Naive thymus-derived CD4-positive, alpha-beta T cell (primary cell): ENCODE measurements around the gene TM4SF4. TPM values are rescaled to one million over a fixed set of nuclear protein-coding genes. Genes with fewer than 3 reads are reported as not detected.

Experiments
- ATAC-seq: fragments of 150-1000 bp; cut with Tn5 transposase; 2 replicates; pipeline ENCODE4 v1.10.0; 2021; ENCODE audit warnings: mild to moderate bottlenecking, moderate library complexity
- CTCF ChIA-PET: fragments of 350-600 bp; sonication (Branson Sonifier 250); formaldehyde crosslinking; loops from one replicate; lab custom pipeline; 2021; ENCODE audit warnings: antibody characterized with exemption; lab: Charles Lee
- POLR2A ChIA-PET: fragments of 350-600 bp; sonication (Branson Sonifier 250); formaldehyde crosslinking; loops from one replicate; lab custom pipeline; 2021; ENCODE audit warnings: antibody characterized with exemption, inconsistent platforms; lab: Charles Lee
- DNase-seq, 9 donors: peaks; one replicate each; pipeline versions ENCODE4 v3.0.0 to v3.0.0-alpha.2; 2020 to 2022; ENCODE audit warnings: mixed read lengths in 1 of 9
- H3K27ac ChIP-seq: one replicate; pipeline ENCODE4 v1.7.0; 2013; ENCODE audit warnings: mild to moderate bottlenecking, low read depth, low read length, moderate library complexity
- H3K27me3 ChIP-seq, 2 donors: one replicate each; pipeline ENCODE4 v1.7.0; 2013; ENCODE audit warnings: low read length in 2 of 2, mild to moderate bottlenecking in 2 of 2, moderate library complexity in 2 of 2; ENCODE audit not compliant: control insufficient read depth in 2 of 2, insufficient read depth in 2 of 2
- H3K36me3 ChIP-seq, 3 experiments: 1 replicate in 2 of 3; 2 replicates in 1 of 3; pipeline ENCODE4 v1.7.0; 2013; ENCODE audit warnings: low read length in 3 of 3, mild to moderate bottlenecking in 3 of 3, moderate library complexity in 1 of 3; ENCODE audit not compliant: insufficient read depth in 3 of 3, control insufficient read depth in 2 of 3
- H3K4me1 ChIP-seq, 2 donors: one replicate each; pipeline ENCODE4 v1.7.0; 2013; ENCODE audit warnings: low read length in 2 of 2, mild to moderate bottlenecking in 2 of 2, moderate library complexity in 1 of 2; ENCODE audit not compliant: control insufficient read depth in 2 of 2, insufficient read depth in 2 of 2
- H3K4me3 ChIP-seq: 2 replicates; pipeline ENCODE4 v1.7.0; 2013; ENCODE audit warnings: mild to moderate bottlenecking, low read length
- H3K9me3 ChIP-seq, 3 experiments: 1 replicate in 2 of 3; 2 replicates in 1 of 3; pipeline ENCODE4 v1.7.0; 2013; ENCODE audit warnings: low read length in 3 of 3; ENCODE audit not compliant: control insufficient read depth in 2 of 3
- H3K27ac Mint-ChIP-seq, 9 donors: one replicate each; pipeline ENCODE4 v1.8.0; 2020 to 2022; ENCODE audit warnings: mixed read lengths in 9 of 9, mild to moderate bottlenecking in 8 of 9, moderate library complexity in 5 of 9, inconsistent platforms in 2 of 9
- H3K27me3 Mint-ChIP-seq, 5 donors: one replicate each; pipeline ENCODE4 v1.8.0; 2021 to 2022; ENCODE audit warnings: mixed read lengths in 5 of 5, mild to moderate bottlenecking in 1 of 5
- H3K36me3 Mint-ChIP-seq, 5 donors: one replicate each; pipeline ENCODE4 v1.8.0; 2020 to 2022; ENCODE audit warnings: mixed read lengths in 5 of 5, mild to moderate bottlenecking in 3 of 5, inconsistent platforms in 1 of 5
- H3K4me1 Mint-ChIP-seq, 7 donors: one replicate each; pipeline ENCODE4 v1.8.0; 2020 to 2022; ENCODE audit warnings: mixed read lengths in 7 of 7, mild to moderate bottlenecking in 3 of 7, inconsistent platforms in 1 of 7
- H3K4me3 Mint-ChIP-seq, 10 donors: one replicate each; pipeline ENCODE4 v1.8.0; 2020 to 2022; ENCODE audit warnings: mild to moderate bottlenecking in 10 of 10, mixed read lengths in 10 of 10, moderate library complexity in 6 of 10, inconsistent platforms in 2 of 10
- H3K9me3 Mint-ChIP-seq, 11 donors: one replicate each; pipeline ENCODE4 v1.8.0; 2020 to 2022; ENCODE audit warnings: mixed read lengths in 11 of 11, mild to moderate bottlenecking in 4 of 11, inconsistent platforms in 1 of 11, moderate library complexity in 1 of 11
- intact Hi-C, 2 donors: fragments of 100-400 bp; cut with micrococcal nuclease; formaldehyde crosslinking; loops; one replicate each; pipeline ENCODE4 v1.15.1; 2023
- polyA plus RNA-seq, 2 donors: library from polyadenylated mRNA; unstranded; fragments of 300-500 nt; fragmentation: Illumina TruSeq; gene quantifications; one replicate each; pipeline ENCODE4 v1.2.3, GENCODE V29; 2021
- total RNA-seq, 6 experiments: library from RNA in 5 of 6; stranded (reverse) in 5 of 6; gene quantifications; 1 replicate in 5 of 6; 2 replicates in 1 of 6; pipeline ENCODE4 v1.2.3 and lab custom pipeline; 2021 to 2026

TM4SF4 gene
- total and polyA plus RNA-seq, 7 experiments from 2014 or later = not detected

DNA sequence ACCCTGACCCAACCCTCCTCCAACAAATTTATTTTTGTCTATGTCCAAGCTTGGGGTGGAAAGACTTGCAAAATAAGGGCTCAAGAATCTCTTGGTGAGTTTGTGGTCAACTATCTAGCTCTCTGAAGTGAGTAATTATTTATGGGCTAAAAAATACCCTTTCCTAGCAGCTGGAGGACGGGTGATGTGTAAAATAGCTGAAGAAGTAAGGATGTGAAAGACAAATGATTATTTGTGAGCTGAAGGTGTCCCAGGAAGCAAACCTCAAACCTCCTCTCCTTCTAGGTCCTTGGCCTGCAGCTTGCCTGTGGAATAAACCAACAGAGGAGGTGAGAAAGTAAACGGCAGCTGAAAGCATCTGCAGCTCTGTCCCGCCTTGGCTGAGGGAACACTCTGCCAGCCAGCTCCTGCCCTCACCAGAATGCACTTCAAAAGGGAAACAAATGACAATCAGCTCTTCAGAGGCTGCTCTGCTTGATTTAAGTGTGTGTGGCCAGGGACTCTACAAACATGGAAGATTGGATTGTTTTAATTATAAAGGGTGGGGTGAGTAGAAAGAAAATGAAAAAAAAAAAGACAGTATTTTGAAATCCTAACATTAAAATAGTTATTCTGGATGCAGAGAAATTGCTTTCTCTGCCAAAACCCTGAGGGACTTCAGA is 60.3 kb downstream of the TM4SF4 start:
- H3K36me3 Mint-ChIP-seq = no peaks in the 10 kb centered on the region
- ChIA-PET CTCF (no interaction called here), POLR2A (no interaction called here)
- peaks cover 0 to 18% (median 0%) of the 10 kb centered on the region in 5 donors for H3K27me3 Mint-ChIP-seq
- Histone ChIP-seq H3K27me3 (peaks cover 0 to 2% of the 10 kb centered on the region in 2 donors), H3K9me3 (no peaks in the 10 kb centered on the region), H3K4me1 (no peaks in the 10 kb centered on the region), H3K27ac (no peak overlapping the region), H3K36me3 (no peaks in the 10 kb centered on the region), H3K4me3 (no peak overlapping the region)
- no peak overlapping the region for H3K4me3 Mint-ChIP-seq
- intact Hi-C loops = no loop called here
- peaks cover 0 to 2% (median 0%) of the 10 kb centered on the region in 11 donors for H3K9me3 Mint-ChIP-seq
- H3K27ac Mint-ChIP-seq = no peak overlapping the region
- ATAC-seq (no peak), DNase-seq (no peak)
- peaks cover 0 to 7% (median 0%) of the 10 kb centered on the region in 7 donors for H3K4me1 Mint-ChIP-seq

DNA sequence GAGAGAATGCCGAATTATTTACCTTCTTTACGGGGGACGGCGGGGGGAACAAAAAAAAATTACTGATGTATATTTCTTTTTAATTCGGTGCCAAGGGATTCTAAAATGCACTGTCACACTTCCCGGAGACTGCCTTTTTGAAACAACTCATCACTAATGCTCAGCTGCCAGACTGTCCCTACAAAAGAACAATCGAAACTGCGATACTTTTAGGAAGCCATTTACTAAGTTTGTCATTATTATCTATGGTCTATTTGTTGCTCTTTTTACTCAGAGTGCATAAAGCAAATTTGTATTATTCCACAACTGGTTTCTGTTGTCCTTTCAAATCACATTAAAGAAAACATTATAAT is 60.8 kb downstream of the TM4SF4 start:
- H3K4me1 Mint-ChIP-seq = peaks cover 0 to 7% (median 0%) of the 10 kb centered on the region in 7 donors
- Histone ChIP-seq H3K4me1 (no peaks in the 10 kb centered on the region), H3K9me3 (no peaks in the 10 kb centered on the region), H3K36me3 (no peaks in the 10 kb centered on the region), H3K4me3 (no peak overlapping the region), H3K27ac (no peak overlapping the region), H3K27me3 (peaks cover 0 to 2% of the 10 kb centered on the region in 2 donors)
- ChIA-PET POLR2A (no interaction called here), CTCF (no interaction called here)
- H3K27me3 Mint-ChIP-seq = peaks cover 0 to 18% (median 0%) of the 10 kb centered on the region in 5 donors
- no peak for ATAC-seq
- no peak overlapping the region for H3K4me3 Mint-ChIP-seq
- no peak overlapping the region for H3K27ac Mint-ChIP-seq
- intact Hi-C loops = no loop called here
- H3K9me3 Mint-ChIP-seq = peaks cover 0 to 2% (median 0%) of the 10 kb centered on the region in 11 donors
- no peaks in the 10 kb centered on the region for H3K36me3 Mint-ChIP-seq
- DNase-seq = no peak

DNA sequence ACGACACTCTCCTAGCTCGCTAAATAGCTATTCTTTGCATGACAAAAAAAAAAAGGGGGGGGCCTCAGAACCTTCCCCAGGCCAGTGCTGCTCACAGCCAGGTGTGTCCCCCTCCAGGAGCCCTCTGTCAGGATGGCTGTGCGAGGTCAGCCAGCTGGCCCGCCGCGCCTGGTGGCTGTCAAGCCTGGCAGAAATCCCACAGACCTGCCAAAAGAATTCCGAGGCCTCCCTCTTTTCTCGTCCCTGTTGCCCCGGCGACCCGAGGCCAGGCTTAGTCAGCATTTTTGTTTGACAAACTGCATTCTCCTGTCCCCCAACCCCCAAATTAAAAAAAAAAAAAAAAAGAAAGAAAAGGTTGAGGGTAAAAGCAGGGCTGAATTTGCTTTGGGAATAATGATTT is 61.9 kb downstream of the TM4SF4 start:
- Mint-ChIP-seq H3K36me3 (no peaks in the 10 kb centered on the region), H3K27me3 (peaks cover 0 to 16% (median 0%) of the 10 kb centered on the region in 5 donors), H3K4me3 (no peak overlapping the region), H3K4me1 (peaks cover 0 to 7% (median 0%) of the 10 kb centered on the region in 7 donors), H3K27ac (no peak overlapping the region), H3K9me3 (peaks cover 0 to 1% (median 0%) of the 10 kb centered on the region in 11 donors)
- Histone ChIP-seq H3K27me3 (peaks cover 0 to 2% of the 10 kb centered on the region in 2 donors), H3K9me3 (no peaks in the 10 kb centered on the region), H3K27ac (no peak overlapping the region), H3K4me3 (no peak overlapping the region), H3K36me3 (no peaks in the 10 kb centered on the region), H3K4me1 (no peaks in the 10 kb centered on the region)
- intact Hi-C loops = no loop called here
- ChIA-PET POLR2A (no interaction called here), CTCF (no interaction called here)
- DNase-seq (no peak), ATAC-seq (no peak)

DNA sequence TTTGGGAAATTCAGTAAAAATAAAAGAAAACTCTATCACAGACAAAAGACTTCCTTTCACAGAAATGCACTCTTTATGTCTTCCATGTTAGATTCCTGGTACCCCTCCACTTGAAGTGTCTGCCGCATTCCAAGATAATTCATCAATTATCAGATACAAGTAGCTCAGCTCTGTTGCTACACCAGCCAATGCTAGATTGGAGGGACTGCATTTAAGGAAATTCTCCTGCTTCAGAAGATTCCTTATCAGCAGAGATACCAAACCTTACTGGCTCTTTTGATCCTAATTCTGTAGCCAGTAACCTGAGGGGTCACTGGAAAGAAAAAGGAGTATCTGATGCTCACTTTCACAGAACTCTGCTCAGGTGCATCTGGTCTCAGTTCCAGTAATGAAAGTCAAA is 63.9 kb downstream of the TM4SF4 start:
- H3K9me3 ChIP-seq = no peaks in the 10 kb centered on the region
- Mint-ChIP-seq H3K27me3 (peaks cover 0 to 11% (median 8%) of the 10 kb centered on the region in 5 donors), H3K36me3 (no peaks in the 10 kb centered on the region), H3K27ac (no peak overlapping the region), H3K4me1 (no peaks in the 10 kb centered on the region), H3K9me3 (no peaks in the 10 kb centered on the region), H3K4me3 (no peak overlapping the region)
- H3K4me1 ChIP-seq = no peaks in the 10 kb centered on the region
- DNase-seq (no peak), ATAC-seq (no peak)
- no peak overlapping the region for H3K27ac ChIP-seq
- no peaks in the 10 kb centered on the region for H3K27me3 ChIP-seq
- H3K36me3 ChIP-seq = no peaks in the 10 kb centered on the region
- intact Hi-C loops = no loop called here
- H3K4me3 ChIP-seq = no peak overlapping the region
- CTCF ChIA-PET = no interaction called here
- POLR2A ChIA-PET = no interaction called here

DNA sequence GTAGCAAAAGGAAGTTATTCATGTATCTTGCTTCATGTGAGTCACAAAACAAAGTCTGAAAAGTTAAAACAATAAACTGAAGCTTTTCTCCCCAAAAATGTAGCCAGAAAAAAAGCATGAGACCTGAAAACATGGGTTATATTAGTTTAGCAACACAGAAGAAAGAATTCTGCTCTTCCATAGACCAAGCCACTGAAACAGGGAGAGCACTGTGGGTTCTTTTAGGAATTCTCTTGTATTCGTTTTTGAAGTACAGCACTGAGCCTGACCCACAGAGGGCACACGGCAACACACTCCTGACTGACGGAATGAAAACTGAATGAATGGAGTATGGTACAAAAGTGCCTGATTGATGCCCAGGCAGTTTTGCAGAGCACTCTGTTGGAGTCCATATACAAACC is 66.6 kb downstream of the TM4SF4 start:
- no peaks in the 10 kb centered on the region for H3K27me3 ChIP-seq
- POLR2A ChIA-PET = no interaction called here
- no peak for ATAC-seq

DNA sequence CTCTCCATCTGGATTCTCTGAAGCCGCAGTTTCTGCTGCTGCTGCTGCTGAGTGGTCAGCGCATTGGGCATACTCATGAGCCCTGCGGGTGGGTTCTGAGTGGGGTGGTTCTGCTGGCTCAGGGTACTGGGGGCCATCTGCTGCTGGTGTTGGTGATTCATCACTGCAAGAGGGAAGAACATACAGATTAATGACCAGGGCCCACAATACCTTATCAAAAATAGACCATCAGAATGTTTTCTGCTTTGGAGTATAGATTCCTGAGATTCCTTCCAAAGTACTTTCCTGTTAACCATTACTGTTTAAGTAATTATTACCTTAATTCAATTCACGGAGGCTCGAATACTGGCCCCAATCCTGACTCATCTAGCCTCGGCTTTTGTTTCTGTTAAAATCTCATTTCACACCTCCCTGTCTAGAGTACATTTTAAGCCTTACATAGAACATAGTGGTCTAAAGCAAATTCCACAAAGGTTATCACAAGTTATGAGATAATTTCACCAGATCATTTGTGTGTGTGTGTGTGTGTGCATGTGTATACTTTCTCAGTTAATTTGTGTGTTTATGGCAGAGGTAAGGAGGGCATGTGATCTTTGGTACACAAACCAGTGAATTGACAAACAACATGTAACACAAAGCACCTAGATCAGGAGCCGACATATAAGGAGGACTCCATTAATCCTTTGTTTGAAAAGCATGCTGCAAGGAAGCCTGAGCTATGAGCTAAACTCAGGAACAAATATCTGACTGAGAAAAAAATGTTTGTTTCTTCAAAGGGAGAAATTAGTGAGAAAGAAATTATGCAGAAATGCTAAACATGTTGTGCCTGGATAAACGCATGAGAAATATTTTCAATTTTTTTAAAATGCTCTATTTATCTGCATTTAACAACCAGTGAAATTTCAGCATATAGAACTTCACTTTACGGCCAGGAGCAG is 68.1 kb downstream of the TM4SF4 start:
- no peaks in the 10 kb centered on the region for H3K9me3 ChIP-seq
- H3K4me3 ChIP-seq = no peak overlapping the region
- H3K9me3 Mint-ChIP-seq = no peaks in the 10 kb centered on the region
- intact Hi-C loops = no loop called here
- no peak overlapping the region for H3K27ac ChIP-seq
- no peaks in the 10 kb centered on the region for H3K36me3 Mint-ChIP-seq
- CTCF ChIA-PET = no interaction called here
- H3K36me3 ChIP-seq = no peaks in the 10 kb centered on the region
- H3K4me1 ChIP-seq = no peaks in the 10 kb centered on the region
- DNase-seq = no peak
- H3K27me3 Mint-ChIP-seq = peaks cover 0 to 17% (median 5%) of the 10 kb centered on the region in 5 donors
- no peak for ATAC-seq
- H3K27ac Mint-ChIP-seq = no peak overlapping the region
- POLR2A ChIA-PET = no interaction called here
- no peaks in the 10 kb centered on the region for H3K27me3 ChIP-seq
- no peak overlapping the region for H3K4me3 Mint-ChIP-seq
- no peaks in the 10 kb centered on the region for H3K4me1 Mint-ChIP-seq

More for the DNA sequence above, 66.6 kb downstream of the TM4SF4 start:
- intact Hi-C loops = no loop called here
- Mint-ChIP-seq H3K27ac (no peak overlapping the region), H3K4me3 (no peak overlapping the region), H3K27me3 (peaks cover 0 to 11% (median 0%) of the 10 kb centered on the region in 5 donors), H3K9me3 (no peaks in the 10 kb centered on the region), H3K36me3 (no peaks in the 10 kb centered on the region), H3K4me1 (no peaks in the 10 kb centered on the region)
- no peak overlapping the region for H3K27ac ChIP-seq
- H3K9me3 ChIP-seq = no peaks in the 10 kb centered on the region
- no peaks in the 10 kb centered on the region for H3K36me3 ChIP-seq
- DNase-seq = no peak
- H3K4me1 ChIP-seq = no peaks in the 10 kb centered on the region
- CTCF ChIA-PET = no interaction called here
- no peak overlapping the region for H3K4me3 ChIP-seq
